GM21447 (cell line): ENCODE data around the gene WNT5B.
"Not testable (repeated sequence)": the region's sequence is repeated elsewhere in the genome, so short reads cannot be mapped to it uniquely, and the experiment has no call there.

ENCODE experiments used
- ATAC-seq: cut with Tn5 transposase; IDR thresholded peaks from one replicate; pipeline ENCODE4 v1.9.1; 2021; ENCODE audit not compliant: unreplicated experiment

WNT5B gene

GRCh38 chr12:1595690-1596347 lies 33.2 kb upstream of the WNT5B start:
- ATAC-seq: no peak

- no peak for ATAC-seq
Observed at GRCh38 chr12:1598757-1599156, 30.3 kb upstream of the WNT5B start.

- ATAC-seq: not testable (repeated sequence)
Observed at GRCh38 chr12:1602706-1603105, 26.3 kb upstream of the WNT5B start.

- no peak for ATAC-seq
Observed at GRCh38 chr12:1603269-1603993, 25.6 kb upstream of the WNT5B start.

- no peak for ATAC-seq
Observed at GRCh38 chr12:1604464-1604863, 24.6 kb upstream of the WNT5B start.

GRCh38 chr12:1605129-1606020 lies 23.7 kb upstream of the WNT5B start:
- peak; percentile 37 for ATAC-seq

GRCh38 chr12:1606021-1606622 lies 22.9 kb upstream of the WNT5B start:
- peak; percentile 77 for ATAC-seq

- no peak for ATAC-seq
Observed at GRCh38 chr12:1607940-1608712, 20.9 kb upstream of the WNT5B start.

GRCh38 chr12:1608713-1609119 lies 20.3 kb upstream of the WNT5B start:
- ATAC-seq: no peak

GRCh38 chr12:1610072-1610643 lies 18.9 kb upstream of the WNT5B start:
- no peak for ATAC-seq

- ATAC-seq: no peak
Observed at GRCh38 chr12:1611803-1612572, 17.0 kb upstream of the WNT5B start.

GRCh38 chr12:1613860-1614259 lies 15.2 kb upstream of the WNT5B start:
- no peak for ATAC-seq

- no peak for ATAC-seq
Observed at GRCh38 chr12:1614360-1614759, 14.7 kb upstream of the WNT5B start.

- peak; percentile 47 for ATAC-seq
Observed at GRCh38 chr12:1616233-1617066, 12.6 kb upstream of the WNT5B start.

- ATAC-seq: no peak
Observed at GRCh38 chr12:1618489-1618888, 10.5 kb upstream of the WNT5B start.

- ATAC-seq: no peak
Observed at GRCh38 chr12:1619159-1619558, 9.9 kb upstream of the WNT5B start.

- no peak for ATAC-seq
Observed at GRCh38 chr12:1619587-1619986, 9.4 kb upstream of the WNT5B start.

GRCh38 chr12:1620092-1620491 lies 8.9 kb upstream of the WNT5B start:
- ATAC-seq: no peak

GRCh38 chr12:1622406-1622805 lies 6.6 kb upstream of the WNT5B start:
- no peak for ATAC-seq
